OCI-LY1 (cell line): ENCODE data around the gene ATN1.
"Not testable (repeated sequence)": the region's sequence is repeated elsewhere in the genome, so short reads cannot be mapped to it uniquely, and the experiment has no call there.

Experiments
- H2AFZ ChIP-seq: fragments of 200-600 bp; sonication (generic), shearing (Covaris generic); 2 replicates; pipeline ENCODE4 v1.6.0; 2014; ENCODE audit warnings: antibody characterized with exemption, mild to moderate bottlenecking, low read length
- H3F3A ChIP-seq: fragments of 200-600 bp; sonication (generic), shearing (Covaris generic); 2 replicates; pipeline ENCODE4 v1.6.0; 2014; ENCODE audit warnings: mild to moderate bottlenecking, antibody characterized with exemption, low read length, moderate library complexity; ENCODE audit not compliant: insufficient read depth
- H3K27ac ChIP-seq: fragments of 200-600 bp; sonication (generic); 2 replicates; pipeline ENCODE4 v1.5.1; 2014; ENCODE audit warnings: low read length, mixed run types, mild to moderate bottlenecking, low read depth; ENCODE audit not compliant: poor library complexity, severe bottlenecking
- H3K27me3 ChIP-seq: fragments of 200-600 bp; sonication (generic); 2 replicates; pipeline ENCODE4 v1.6.0; 2014; ENCODE audit warnings: antibody characterized with exemption, mild to moderate bottlenecking, low read length, moderate library complexity; ENCODE audit not compliant: insufficient read depth
- H3K36me3 ChIP-seq: fragments of 200-600 bp; sonication (generic); 2 replicates; pipeline ENCODE4 v1.6.1; 2014; ENCODE audit warnings: mild to moderate bottlenecking, antibody characterized with exemption, low read length, moderate library complexity, mixed read lengths; ENCODE audit not compliant: insufficient read depth
- H3K4me1 ChIP-seq: fragments of 200-600 bp; sonication (generic); 2 replicates; pipeline ENCODE4 v1.5.1; 2014; ENCODE audit warnings: mild to moderate bottlenecking, low read length, moderate library complexity; ENCODE audit not compliant: insufficient read depth, severe bottlenecking
- H3K4me2 ChIP-seq: fragments of 200-600 bp; sonication (generic), shearing (Covaris generic); 2 replicates; pipeline ENCODE4 v1.6.1; 2014; ENCODE audit warnings: low read length
- H3K4me3 ChIP-seq: fragments of 200-600 bp; sonication (generic); 2 replicates; pipeline ENCODE4 v1.5.1; 2014; ENCODE audit warnings: low read length, low read depth, mild to moderate bottlenecking, mixed read lengths; ENCODE audit not compliant: poor library complexity, severe bottlenecking
- H3K79me2 ChIP-seq: fragments of 200-600 bp; shearing (Covaris generic); 2 replicates; pipeline ENCODE4 v1.6.1; 2016; ENCODE audit warnings: mixed run types, low read length, mixed read lengths; ENCODE audit not compliant: insufficient read depth
- H3K9ac ChIP-seq: fragments of 200-600 bp; sonication (generic), shearing (Covaris generic); 2 replicates; pipeline ENCODE4 v1.6.1; 2014; ENCODE audit warnings: mild to moderate bottlenecking, low read length, mixed read lengths
- H3K9me2 ChIP-seq: fragments of 200-600 bp; sonication (generic), shearing (Covaris generic); 2 replicates; pipeline ENCODE4 v1.6.1; 2014; ENCODE audit warnings: low read depth, mild to moderate bottlenecking, low read length, mixed read lengths
- H3K9me3 ChIP-seq: fragments of 200-600 bp; shearing (Covaris generic); 2 replicates; pipeline ENCODE4 v1.6.1; 2014; ENCODE audit warnings: low read length, mixed read lengths
- H4K20me1 ChIP-seq: fragments of 200-600 bp; sonication (generic), shearing (Covaris generic); 2 replicates; pipeline ENCODE4 v1.6.0; 2016; ENCODE audit warnings: mild to moderate bottlenecking, low read length; ENCODE audit not compliant: insufficient read depth
- EZH2 ChIP-seq: fragments of 200-600 bp; sonication (generic), shearing (Covaris generic); IDR thresholded peaks from 2 replicates; pipeline ENCODE4 v1.8.0; 2017; ENCODE audit warnings: borderline replicate concordance, mixed run types, mild to moderate bottlenecking, antibody characterized with exemption, low read length, moderate library complexity, mixed read lengths
- TF ChIP-seq, protein P1 (sequence below): fragments of 200-600 bp; sonication (generic), shearing (Covaris generic); IDR thresholded peaks from 2 replicates; pipeline ENCODE4 v1.5.1; 2017; ENCODE audit warnings: mild to moderate bottlenecking, antibody characterized with exemption, low read length, moderate library complexity, mixed read lengths

Gene ATN1, protein sequence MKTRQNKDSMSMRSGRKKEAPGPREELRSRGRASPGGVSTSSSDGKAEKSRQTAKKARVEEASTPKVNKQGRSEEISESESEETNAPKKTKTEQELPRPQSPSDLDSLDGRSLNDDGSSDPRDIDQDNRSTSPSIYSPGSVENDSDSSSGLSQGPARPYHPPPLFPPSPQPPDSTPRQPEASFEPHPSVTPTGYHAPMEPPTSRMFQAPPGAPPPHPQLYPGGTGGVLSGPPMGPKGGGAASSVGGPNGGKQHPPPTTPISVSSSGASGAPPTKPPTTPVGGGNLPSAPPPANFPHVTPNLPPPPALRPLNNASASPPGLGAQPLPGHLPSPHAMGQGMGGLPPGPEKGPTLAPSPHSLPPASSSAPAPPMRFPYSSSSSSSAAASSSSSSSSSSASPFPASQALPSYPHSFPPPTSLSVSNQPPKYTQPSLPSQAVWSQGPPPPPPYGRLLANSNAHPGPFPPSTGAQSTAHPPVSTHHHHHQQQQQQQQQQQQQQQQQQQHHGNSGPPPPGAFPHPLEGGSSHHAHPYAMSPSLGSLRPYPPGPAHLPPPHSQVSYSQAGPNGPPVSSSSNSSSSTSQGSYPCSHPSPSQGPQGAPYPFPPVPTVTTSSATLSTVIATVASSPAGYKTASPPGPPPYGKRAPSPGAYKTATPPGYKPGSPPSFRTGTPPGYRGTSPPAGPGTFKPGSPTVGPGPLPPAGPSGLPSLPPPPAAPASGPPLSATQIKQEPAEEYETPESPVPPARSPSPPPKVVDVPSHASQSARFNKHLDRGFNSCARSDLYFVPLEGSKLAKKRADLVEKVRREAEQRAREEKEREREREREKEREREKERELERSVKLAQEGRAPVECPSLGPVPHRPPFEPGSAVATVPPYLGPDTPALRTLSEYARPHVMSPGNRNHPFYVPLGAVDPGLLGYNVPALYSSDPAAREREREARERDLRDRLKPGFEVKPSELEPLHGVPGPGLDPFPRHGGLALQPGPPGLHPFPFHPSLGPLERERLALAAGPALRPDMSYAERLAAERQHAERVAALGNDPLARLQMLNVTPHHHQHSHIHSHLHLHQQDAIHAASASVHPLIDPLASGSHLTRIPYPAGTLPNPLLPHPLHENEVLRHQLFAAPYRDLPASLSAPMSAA (N-terminal part only)

DNA sequence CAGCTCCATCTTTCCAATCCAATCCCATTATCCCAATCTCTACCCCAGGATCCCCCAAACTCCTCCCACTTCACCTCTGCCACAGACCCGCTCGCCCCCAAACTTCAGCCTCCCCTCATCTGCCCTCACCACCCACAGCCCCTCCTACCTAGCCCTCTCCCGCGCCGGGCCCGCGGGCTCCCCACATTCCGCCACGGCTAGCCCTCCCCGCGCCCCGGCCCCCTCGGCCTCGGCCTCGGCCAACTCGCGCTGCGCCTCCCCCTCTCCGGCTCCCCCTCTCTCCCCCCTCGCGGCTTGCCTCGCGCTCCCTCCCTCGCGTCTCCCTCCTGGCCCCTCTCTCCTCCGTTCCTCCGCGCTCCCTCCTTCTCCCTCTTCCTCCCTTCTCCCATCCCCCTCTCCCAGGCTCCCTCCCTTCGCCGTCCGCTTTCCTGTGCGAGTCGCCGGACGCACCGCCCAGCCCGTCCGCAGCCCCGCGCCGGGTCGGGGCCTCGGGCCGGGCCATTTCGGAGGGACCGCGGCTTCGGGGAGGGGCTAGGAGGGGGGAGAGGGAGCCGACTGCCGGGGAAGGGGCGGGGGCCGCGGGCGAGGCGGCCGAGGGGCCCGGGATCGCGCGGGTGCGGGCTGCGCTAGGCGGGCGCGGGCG is at the start of gene ATN1:
Gene ATN1, plus strand, starts transcription at position 581 of the 643 bp plus-strand sequence. CDS start 6,043 bp downstream, outside the sequence.
- Histone ChIP-seq H3K9me3 (no peaks in the 10 kb centered on the region), H3K4me2 (peak within 1 kb of the TSS; percentile 75), H2AFZ (no peak within 1 kb of the TSS), H3K36me3 (no peaks in the 10 kb centered on the region), H3K9me2 (no peaks in the 10 kb centered on the region), H3F3A (no peaks in the 10 kb centered on the region), H4K20me1 (no peaks in the 10 kb centered on the region), H3K4me3 (peak within 1 kb of the TSS; percentile 56), H3K79me2 (no peaks in the 10 kb centered on the region), H3K4me1 (peaks cover 9% of the 10 kb centered on the region), H3K9ac (peak within 1 kb of the TSS; percentile 32; the same call in 1 of the 2 replicates), H3K27me3 (peaks cover 15% of the 10 kb centered on the region; the same call in 1 of the 2 replicates), H3K27ac (no peak within 1 kb of the TSS)
- TF ChIP-seq, protein P1, sequence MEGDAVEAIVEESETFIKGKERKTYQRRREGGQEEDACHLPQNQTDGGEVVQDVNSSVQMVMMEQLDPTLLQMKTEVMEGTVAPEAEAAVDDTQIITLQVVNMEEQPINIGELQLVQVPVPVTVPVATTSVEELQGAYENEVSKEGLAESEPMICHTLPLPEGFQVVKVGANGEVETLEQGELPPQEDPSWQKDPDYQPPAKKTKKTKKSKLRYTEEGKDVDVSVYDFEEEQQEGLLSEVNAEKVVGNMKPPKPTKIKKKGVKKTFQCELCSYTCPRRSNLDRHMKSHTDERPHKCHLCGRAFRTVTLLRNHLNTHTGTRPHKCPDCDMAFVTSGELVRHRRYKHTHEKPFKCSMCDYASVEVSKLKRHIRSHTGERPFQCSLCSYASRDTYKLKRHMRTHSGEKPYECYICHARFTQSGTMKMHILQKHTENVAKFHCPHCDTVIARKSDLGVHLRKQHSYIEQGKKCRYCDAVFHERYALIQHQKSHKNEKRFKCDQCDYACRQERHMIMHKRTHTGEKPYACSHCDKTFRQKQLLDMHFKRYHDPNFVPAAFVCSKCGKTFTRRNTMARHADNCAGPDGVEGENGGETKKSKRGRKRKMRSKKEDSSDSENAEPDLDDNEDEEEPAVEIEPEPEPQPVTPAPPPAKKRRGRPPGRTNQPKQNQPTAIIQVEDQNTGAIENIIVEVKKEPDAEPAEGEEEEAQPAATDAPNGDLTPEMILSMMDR: no peak

DNA sequence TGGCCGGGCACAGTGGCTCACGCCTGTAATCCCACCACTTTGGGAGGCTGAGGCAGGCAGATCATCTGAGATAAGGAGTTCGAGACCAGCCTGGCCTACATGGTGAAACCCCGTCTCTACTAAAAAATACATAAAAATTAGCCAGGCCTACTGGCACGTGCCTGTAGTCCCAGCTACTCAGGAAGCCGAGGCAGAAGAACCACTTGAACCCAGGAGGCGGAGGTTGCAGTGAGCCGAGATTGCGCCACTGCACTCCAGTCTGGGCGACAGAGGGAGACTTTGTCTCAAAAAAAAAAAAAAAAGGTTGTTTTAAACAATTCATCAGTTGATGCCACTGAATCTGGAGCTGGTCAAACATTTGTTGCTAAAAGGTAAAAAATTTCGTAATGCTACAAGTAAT is 47.9 kb upstream of the ATN1 start:
- not testable (repeated sequence) for H3K9ac ChIP-seq, H3K4me3 ChIP-seq, H3K27me3 ChIP-seq, H3K4me1 ChIP-seq, H3K27ac ChIP-seq, H2AFZ ChIP-seq, H3F3A ChIP-seq, H3K9me2 ChIP-seq, H3K79me2 ChIP-seq, H3K9me3 ChIP-seq, H4K20me1 ChIP-seq, H3K4me2 ChIP-seq
- peaks cover 33% of the 10 kb centered on the region for H3K36me3 ChIP-seq

DNA sequence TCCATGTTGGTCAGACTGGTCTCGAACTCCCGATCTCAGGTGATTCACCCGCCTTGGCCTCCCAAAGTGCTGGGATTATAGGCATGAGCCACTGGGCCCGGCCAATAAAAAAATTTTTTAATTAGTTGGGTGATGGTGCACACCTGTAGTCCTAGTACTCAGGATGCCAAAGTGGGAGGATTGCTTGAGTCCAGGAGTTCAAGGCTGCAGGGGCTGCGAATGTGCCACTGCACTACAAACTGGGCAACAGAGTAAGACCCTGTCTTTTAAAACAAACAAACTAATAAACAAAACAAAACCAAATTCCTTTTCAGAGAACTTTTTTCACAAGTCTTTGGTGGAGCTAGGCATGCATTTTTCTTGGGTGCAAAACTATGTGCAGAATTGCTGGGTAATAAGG is 44.5 kb upstream of the ATN1 start:
- Histone ChIP-seq H3F3A (no peaks in the 10 kb centered on the region), H2AFZ (no peak overlapping the region), H3K4me2 (no peak overlapping the region), H3K27me3 (no peaks in the 10 kb centered on the region), H3K27ac (no peak overlapping the region), H4K20me1 (no peaks in the 10 kb centered on the region), H3K4me1 (no peaks in the 10 kb centered on the region), H3K9me2 (no peaks in the 10 kb centered on the region), H3K9ac (no peak overlapping the region), H3K79me2 (no peaks in the 10 kb centered on the region), H3K9me3 (no peaks in the 10 kb centered on the region), H3K4me3 (no peak overlapping the region), H3K36me3 (peaks cover 17% of the 10 kb centered on the region)
- TF ChIP-seq EZH2: no peak
- TF ChIP-seq, protein P1: no peak
